Caco-2 (cell line): ENCODE results near the gene SUPT3H. TPM values are rescaled to one million over a fixed set of nuclear protein-coding genes. Genes with fewer than 3 reads are reported as not detected.

Source experiments
- BruUV-seq: library from RNA; stranded (reverse); fragments of 400-500 nt; replicated peaks from 2 replicates; lab custom pipeline; 2021; lab: Mats Ljungman, UMichigan
- CTCF ChIA-PET: fragments of 300-600 bp; sonication (Branson Sonifier 250); formaldehyde crosslinking; loops from one replicate; lab custom pipeline; 2022; ENCODE audit warnings: antibody characterized with exemption; lab: Charles Lee
- POLR2A ChIA-PET: fragments of 300-600 bp; sonication (Branson Sonifier 250); formaldehyde crosslinking; loops from one replicate; lab custom pipeline; 2022; ENCODE audit warnings: antibody characterized with exemption; lab: Charles Lee
- DNase-seq, 2 experiments: peaks; one replicate each; pipeline versions ENCODE4 v3.0.0 to v3.0.0-alpha.2; 2020 to 2022
- H3K27me3 ChIP-seq: replicated peaks from 2 replicates; pipeline ENCODE4 v1.6.0; 2011; ENCODE audit warnings: low read length; ENCODE audit not compliant: control insufficient read depth, insufficient read depth
- H3K36me3 ChIP-seq: 2 replicates; pipeline ENCODE4 v1.5.1; 2011; ENCODE audit warnings: low read length; ENCODE audit not compliant: control insufficient read depth, insufficient read depth
- H3K4me1 ChIP-seq: fragments of 250-450 bp; sonication (Bioruptor Pico); 2 replicates; pipeline ENCODE4 v1.5.1; 2020; ENCODE audit warnings: mild to moderate bottlenecking
- H3K4me3 ChIP-seq: 2 replicates; pipeline ENCODE4 v1.5.1; 2011; ENCODE audit warnings: low read depth, mild to moderate bottlenecking, control low read depth, low read length
- H3K9me3 ChIP-seq: fragments of 250-450 bp; sonication (Bioruptor Pico); 2 replicates; pipeline ENCODE4 v1.5.1; 2020; ENCODE audit warnings: mild to moderate bottlenecking, moderate library complexity
- H3K27ac Mint-ChIP-seq: one replicate; pipeline ENCODE4 v1.8.0; 2022; ENCODE audit warnings: mixed read lengths; ENCODE audit not compliant: unreplicated experiment
- H3K27me3 Mint-ChIP-seq: one replicate; pipeline ENCODE4 v1.8.0; 2022; ENCODE audit warnings: mixed read lengths; ENCODE audit not compliant: insufficient read depth, unreplicated experiment
- H3K36me3 Mint-ChIP-seq: one replicate; pipeline ENCODE4 v1.8.0; 2022; ENCODE audit warnings: mild to moderate bottlenecking, mixed read lengths; ENCODE audit not compliant: insufficient read depth, unreplicated experiment
- H3K4me1 Mint-ChIP-seq: one replicate; pipeline ENCODE4 v1.8.0; 2022; ENCODE audit warnings: low read depth, mixed read lengths; ENCODE audit not compliant: unreplicated experiment
- H3K4me3 Mint-ChIP-seq: one replicate; pipeline ENCODE4 v1.8.0; 2022; ENCODE audit warnings: mild to moderate bottlenecking, moderate library complexity, mixed read lengths; ENCODE audit not compliant: unreplicated experiment
- H3K9me3 Mint-ChIP-seq: one replicate; pipeline ENCODE4 v1.8.0; 2022; ENCODE audit warnings: mixed read lengths; ENCODE audit not compliant: unreplicated experiment
- intact Hi-C: fragments of 100-400 bp; cut with micrococcal nuclease; formaldehyde crosslinking; loops from one replicate; pipeline ENCODE4 v1.10.0; 2022; ENCODE audit not compliant: unreplicated experiment
- total RNA-seq: library from RNA; stranded (reverse); gene quantifications from 2 replicates; pipeline ENCODE4 v1.2.3, GENCODE V29; 2022
- TF ChIP-seq, protein P1 (sequence below), 2 experiments: fragments of 200-600 bp in 1 of 2; IDR thresholded peaks; 1 replicate in 1 of 2; 2 replicates in 1 of 2; pipeline versions ENCODE4 v1.5.1 to v1.8.0; 2011 to 2022; ENCODE audit warnings: antibody characterized with exemption in 1 of 2, control low read depth in 1 of 2, inconsistent platforms in 1 of 2, low read depth in 1 of 2, low read length in 1 of 2, mild to moderate bottlenecking in 1 of 2, moderate library complexity in 1 of 2; ENCODE audit not compliant: insufficient read depth in 1 of 2, severe bottlenecking in 1 of 2, unreplicated experiment in 1 of 2

SUPT3H gene
- total RNA-seq, 1 experiment from 2014 or later: 13.2 TPM

DNA sequence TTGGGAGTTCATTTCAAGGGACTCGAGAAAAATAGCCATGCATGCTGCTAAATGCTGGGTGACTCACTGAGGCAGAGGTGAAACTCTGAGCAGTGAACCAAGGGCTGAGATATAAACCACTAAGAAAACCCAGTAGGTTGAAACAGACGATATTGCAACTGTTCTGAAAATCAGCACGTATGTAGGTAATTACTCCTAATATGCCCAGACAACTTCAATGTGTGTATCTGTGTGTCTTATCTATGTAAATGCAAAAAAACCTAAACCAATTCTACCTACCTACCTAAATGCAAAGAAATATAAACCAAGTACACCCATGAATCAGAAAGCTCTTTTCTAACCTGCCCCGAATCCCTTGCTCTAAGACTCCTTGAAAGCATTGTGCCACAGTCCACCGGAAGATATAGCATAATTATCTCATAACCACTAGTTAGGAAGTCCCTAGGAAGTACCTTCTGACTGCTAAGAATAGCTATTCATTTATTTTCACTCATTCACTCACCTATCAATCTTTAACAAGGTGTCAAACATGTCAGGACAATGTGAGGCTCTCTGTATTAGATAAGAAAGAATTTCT is 508.3 kb downstream of the SUPT3H start:
- Histone ChIP-seq H3K4me3 (no peak overlapping the region), H3K4me1 (no peaks in the 10 kb centered on the region; the same call in 1 of the 2 replicates), H3K27me3 (no peaks in the 10 kb centered on the region), H3K9me3 (no peaks in the 10 kb centered on the region), H3K36me3 (no peaks in the 10 kb centered on the region)
- POLR2A ChIA-PET: no interaction called here
- intact Hi-C loops: no loop called here
- DNase-seq: no peak
- TF ChIP-seq, protein P1, sequence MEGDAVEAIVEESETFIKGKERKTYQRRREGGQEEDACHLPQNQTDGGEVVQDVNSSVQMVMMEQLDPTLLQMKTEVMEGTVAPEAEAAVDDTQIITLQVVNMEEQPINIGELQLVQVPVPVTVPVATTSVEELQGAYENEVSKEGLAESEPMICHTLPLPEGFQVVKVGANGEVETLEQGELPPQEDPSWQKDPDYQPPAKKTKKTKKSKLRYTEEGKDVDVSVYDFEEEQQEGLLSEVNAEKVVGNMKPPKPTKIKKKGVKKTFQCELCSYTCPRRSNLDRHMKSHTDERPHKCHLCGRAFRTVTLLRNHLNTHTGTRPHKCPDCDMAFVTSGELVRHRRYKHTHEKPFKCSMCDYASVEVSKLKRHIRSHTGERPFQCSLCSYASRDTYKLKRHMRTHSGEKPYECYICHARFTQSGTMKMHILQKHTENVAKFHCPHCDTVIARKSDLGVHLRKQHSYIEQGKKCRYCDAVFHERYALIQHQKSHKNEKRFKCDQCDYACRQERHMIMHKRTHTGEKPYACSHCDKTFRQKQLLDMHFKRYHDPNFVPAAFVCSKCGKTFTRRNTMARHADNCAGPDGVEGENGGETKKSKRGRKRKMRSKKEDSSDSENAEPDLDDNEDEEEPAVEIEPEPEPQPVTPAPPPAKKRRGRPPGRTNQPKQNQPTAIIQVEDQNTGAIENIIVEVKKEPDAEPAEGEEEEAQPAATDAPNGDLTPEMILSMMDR (IDR thresholded peaks at IDR 0.05; ENCODE audit: insufficient read depth in 1 of 2, low read depth in 1 of 2, low read length in 1 of 2, severe bottlenecking in 1 of 2, unreplicated experiment in 1 of 2): no peak
- no peaks in the 10 kb centered on the region for H3K27me3 Mint-ChIP-seq
- no peak overlapping the region for H3K27ac Mint-ChIP-seq
- no peaks in the 10 kb centered on the region for H3K36me3 Mint-ChIP-seq
- no TSS peak for BruUV-seq
- peaks cover 11% of the 10 kb centered on the region for H3K4me1 Mint-ChIP-seq
- CTCF ChIA-PET: interaction anchor here (0.6 to 1.3 kb wide), 2 partner anchors 394 to 506 kb away, joined by 3 to 4 read pairs; no protein-coding TSS in a partner anchor
- peaks cover 9% of the 10 kb centered on the region for H3K9me3 Mint-ChIP-seq
- H3K4me3 Mint-ChIP-seq: no peak overlapping the region

DNA sequence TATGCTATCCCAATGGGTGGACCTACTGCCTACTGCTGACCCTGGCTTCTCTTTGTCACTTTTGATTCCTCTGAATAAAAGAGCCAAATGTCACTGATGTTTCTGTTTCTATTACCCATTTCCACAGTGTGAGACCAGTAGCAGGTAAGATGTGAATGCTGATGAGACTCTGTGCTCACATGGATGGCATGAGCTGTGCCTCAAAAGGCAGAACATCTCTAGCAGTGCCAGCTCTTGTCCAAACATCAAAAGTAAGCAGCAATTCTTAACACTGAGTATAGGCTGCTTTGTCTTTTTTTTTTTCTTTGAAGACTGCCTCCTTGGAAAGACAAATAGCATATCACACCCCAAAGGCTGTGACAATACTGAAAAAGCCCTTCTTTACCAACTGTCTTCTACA is 508.8 kb downstream of the SUPT3H start:
- H3K4me1 ChIP-seq: no peaks in the 10 kb centered on the region; the same call in 1 of the 2 replicates
- intact Hi-C loops: no loop called here
- Mint-ChIP-seq H3K36me3 (no peaks in the 10 kb centered on the region), H3K4me1 (peaks cover 11% of the 10 kb centered on the region), H3K27me3 (no peaks in the 10 kb centered on the region), H3K9me3 (peaks cover 9% of the 10 kb centered on the region), H3K27ac (no peak overlapping the region), H3K4me3 (no peak overlapping the region)
- TF ChIP-seq, protein P1 (IDR thresholded peaks at IDR 0.05; ENCODE audit: insufficient read depth in 1 of 2, low read depth in 1 of 2, low read length in 1 of 2, severe bottlenecking in 1 of 2, unreplicated experiment in 1 of 2): no peak
- ChIA-PET POLR2A (no interaction called here), CTCF (interaction anchor here (1.3 kb wide), 1 partner anchor 393 kb away, joined by 3 read pairs; no protein-coding TSS in a partner anchor)
- no peaks in the 10 kb centered on the region for H3K9me3 ChIP-seq
- no peak overlapping the region for H3K4me3 ChIP-seq
- no peak for DNase-seq
- no peaks in the 10 kb centered on the region for H3K36me3 ChIP-seq
- no peaks in the 10 kb centered on the region for H3K27me3 ChIP-seq
- no TSS peak for BruUV-seq

DNA sequence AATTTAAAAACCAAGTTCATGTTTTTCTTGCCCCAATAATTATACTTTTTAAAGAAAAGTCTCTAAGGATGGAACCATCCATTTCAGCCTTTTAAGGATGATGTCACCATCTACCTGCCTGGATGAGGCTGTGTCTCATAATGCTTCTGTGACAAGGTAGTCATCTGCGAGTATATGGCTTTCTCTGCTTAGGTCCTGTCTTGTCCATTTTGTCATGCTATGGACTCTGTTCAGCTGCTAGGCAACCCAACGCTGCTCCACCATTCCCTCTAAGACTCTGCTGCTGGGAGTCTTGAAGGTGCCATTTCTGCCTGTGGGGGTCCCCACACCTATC is 509.4 kb downstream of the SUPT3H start:
- TF ChIP-seq, protein P1 (IDR thresholded peaks at IDR 0.05; ENCODE audit: insufficient read depth in 1 of 2, low read depth in 1 of 2, low read length in 1 of 2, severe bottlenecking in 1 of 2, unreplicated experiment in 1 of 2): no peak
- Histone ChIP-seq H3K9me3 (no peaks in the 10 kb centered on the region), H3K4me3 (no peak overlapping the region), H3K4me1 (no peaks in the 10 kb centered on the region; the same call in 1 of the 2 replicates), H3K27me3 (no peaks in the 10 kb centered on the region), H3K36me3 (no peaks in the 10 kb centered on the region)
- BruUV-seq: no TSS peak
- H3K27ac Mint-ChIP-seq: no peak overlapping the region
- no peak for DNase-seq
- peaks cover 11% of the 10 kb centered on the region for H3K4me1 Mint-ChIP-seq
- peaks cover 9% of the 10 kb centered on the region for H3K9me3 Mint-ChIP-seq
- POLR2A ChIA-PET: no interaction called here
- CTCF ChIA-PET: no interaction called here
- H3K36me3 Mint-ChIP-seq: no peaks in the 10 kb centered on the region
- intact Hi-C loops: no loop called here
- no peak overlapping the region for H3K4me3 Mint-ChIP-seq
- no peaks in the 10 kb centered on the region for H3K27me3 Mint-ChIP-seq
